LoVo (cell line): Measurements from ENCODE around the gene PUM1.

Experiments used
- DNase-seq: peaks from one replicate; pipeline ENCODE4 v3.0.0-alpha.2; 2016; ENCODE audit warnings: low spot score

The PUM1 gene

DNA sequence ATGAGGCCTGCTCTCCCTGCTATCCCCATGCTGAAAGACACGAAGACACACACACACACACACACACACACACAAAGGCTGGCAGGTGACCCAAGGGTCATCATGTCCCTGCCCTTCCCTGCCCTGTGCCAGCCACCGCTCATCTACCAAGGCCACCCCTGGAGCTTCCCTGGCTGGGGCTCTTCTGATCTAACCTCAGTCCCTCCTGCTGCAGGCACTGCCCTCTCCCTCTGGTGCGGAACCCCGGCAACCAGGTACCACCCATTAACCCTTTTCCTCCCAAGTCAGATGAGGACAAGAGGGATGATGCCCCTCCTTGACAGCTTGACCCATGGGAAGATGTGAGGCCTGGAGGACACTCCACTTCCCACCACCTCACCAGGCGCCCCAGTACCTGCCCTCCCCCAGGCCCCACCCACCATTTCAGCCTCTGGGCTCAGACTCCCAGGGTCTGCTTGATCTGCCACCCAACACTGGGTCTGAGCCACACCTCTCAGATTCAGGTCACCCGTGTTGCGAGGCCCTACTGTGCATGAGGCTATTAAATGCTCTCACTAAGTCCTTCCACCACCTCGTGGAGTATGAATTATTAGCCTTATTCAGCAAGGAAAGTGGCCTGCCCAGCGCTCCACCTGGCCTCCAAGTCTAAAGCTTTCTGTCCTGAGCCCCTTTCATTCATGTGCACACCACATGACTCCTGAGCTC is 159.4 kb downstream of the PUM1 start:
- no peak for DNase-seq

- no peak for DNase-seq
These were observed 160.1 kb downstream of the PUM1 start for GRCh38 chr1:30905403-30905802.

DNA sequence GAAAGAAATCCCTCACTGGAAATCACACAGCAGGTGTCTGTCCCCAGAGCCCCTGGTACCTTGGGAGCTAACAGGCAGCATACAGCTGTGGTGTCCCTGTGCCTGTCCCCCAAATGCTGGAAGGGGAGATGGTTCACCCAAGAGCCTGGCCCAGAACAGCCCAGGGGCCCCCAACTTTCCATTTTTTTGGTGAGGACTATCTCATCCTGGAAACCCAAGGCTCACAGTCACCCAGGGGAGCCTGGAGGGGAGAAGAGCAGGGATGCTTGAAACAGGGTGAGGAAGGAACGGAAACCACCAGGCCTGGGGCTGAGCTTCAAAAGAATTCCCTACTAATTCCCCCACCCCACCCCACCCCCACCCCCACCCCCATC is 160.6 kb downstream of the PUM1 start:
- DNase-seq = no peak

DNA sequence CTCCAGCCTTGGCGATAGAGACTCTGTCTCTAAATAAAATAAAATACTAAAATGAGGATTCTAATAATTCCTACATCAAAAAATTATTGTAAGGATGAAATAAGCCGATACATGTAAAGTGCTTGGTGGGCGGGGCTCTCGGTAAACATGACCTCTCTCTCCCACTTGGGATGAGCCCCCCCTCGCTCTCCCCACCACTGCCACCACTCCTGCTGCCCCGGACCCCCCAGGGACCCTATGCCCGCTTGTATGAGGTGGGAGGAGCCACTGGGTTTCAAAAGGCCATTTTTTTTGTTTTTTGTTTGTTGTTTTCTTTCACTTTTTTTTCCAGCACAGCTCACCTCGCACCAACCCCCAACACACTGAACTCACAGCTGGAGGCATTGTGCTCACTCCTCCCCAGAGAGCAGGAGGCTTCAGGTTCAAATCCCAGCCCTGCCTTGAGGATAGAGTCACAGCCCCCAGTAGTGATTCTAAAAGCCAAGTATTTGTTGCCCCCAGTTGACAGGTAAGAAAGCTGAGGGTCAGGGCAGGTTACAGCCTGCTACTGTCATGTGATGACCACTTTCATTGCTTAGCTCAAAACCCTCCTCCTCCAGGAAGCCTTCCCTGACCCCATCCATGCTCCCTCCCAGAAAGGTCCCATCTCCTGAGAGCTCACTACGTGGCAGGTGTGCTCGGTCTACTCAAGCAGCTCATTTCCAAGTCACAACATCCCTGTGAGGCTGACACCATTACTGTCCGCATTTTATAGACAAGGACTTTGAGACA is 161.1 kb downstream of the PUM1 start:
- DNase-seq = no peak

DNA sequence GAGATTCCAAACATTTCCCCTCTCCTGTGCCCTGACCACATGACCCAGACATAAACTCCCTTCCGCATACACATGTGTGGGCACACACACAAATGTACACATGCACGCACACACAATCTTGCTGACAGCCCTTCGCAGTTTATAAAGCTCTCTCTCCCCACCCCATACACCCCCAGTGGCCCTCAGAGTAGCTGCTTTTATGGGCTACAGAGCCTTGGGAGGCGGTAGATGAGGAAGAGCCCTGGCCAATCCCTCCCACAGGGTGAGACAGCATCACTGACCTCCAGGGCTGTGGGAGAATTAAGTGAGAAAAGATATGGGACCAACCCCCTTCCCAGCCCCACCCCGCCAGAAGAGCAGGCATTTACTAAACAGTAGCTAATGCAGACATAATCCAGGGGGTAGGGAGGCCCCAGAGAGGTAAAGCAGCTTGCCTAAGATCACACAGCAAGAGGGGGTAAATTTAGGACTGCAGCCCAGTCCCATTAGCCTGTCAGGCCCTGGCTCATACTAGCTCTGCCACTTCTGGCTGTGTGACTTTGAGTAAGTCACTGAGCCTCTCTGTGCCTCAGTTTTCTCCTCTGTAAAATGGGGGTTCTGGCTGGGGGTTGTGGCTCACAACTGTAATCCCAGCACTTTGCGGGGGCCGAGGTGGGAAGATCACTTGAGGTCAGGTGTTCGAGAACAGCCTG is 162.0 kb downstream of the PUM1 start:
- no peak for DNase-seq

DNA sequence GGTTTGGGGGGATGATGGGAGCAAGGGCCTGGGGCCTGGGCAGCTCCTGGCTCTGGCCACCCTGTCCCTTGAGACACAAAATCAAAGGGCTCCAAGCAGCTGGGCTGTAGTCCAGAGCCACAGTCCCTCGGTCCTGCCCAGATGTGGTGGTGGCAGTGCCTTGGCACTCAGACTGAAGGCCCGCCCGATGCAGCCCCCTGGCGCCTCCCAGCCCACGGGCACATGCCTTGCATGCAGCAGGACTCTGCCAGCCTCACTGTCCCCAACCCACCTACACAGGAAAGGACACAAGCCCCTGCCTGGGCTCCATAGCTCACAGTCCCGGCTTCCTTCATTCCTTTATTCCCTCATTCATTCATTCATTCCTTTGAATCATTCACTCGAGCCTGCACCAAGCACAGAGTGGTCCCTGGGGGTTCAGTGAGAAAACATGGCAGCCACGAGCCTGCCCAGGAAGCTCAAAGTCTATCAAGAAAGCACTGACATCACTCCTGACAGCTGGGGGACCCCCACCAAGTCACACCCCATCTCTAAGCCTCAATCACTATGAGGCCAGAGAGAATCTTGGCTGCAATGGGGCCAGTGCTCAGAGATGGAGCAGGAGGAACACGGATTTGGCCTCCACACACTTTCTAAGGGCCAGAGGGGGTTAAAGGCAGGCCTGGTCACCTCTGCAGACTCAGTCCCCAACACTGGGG is 162.8 kb downstream of the PUM1 start:
- no peak for DNase-seq

DNA sequence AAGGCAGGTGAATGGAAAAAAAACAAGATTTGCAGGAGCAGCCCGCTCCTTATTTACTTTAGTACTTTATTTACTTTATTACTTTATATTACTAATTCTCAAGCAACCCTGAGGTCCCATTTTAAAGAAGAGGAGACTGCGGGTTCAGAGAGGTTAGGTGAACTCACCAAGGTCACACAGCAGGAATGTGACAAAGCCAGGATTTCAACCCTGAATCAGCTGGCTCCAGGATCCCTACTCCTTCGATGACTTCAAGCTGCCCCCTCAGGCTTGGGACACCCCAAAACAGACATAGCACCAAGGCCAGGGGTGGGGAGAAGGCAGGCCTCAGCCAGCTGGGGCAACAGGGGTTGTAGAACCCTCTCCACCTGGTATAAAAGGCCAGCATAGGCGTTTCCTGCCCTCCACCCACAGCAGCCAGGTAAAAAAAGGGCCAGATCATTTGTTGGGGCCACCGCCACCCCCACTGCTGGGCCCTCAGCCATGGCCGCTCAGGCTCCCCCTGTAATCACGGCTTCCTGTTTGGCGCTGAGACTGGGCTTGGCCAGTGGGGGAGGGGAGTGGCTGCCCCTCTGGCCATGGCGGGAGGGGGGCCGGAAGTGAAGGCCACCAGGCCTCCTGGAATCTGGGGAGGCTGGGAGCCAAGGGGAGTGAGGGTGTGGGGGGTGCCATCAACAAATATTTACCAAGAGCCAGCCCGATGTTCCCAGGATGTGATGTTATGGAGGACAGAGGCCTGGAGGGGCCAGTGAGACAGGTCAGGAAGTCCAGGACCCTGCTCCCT is 163.5 kb downstream of the PUM1 start:
- DNase-seq = no peak

DNA sequence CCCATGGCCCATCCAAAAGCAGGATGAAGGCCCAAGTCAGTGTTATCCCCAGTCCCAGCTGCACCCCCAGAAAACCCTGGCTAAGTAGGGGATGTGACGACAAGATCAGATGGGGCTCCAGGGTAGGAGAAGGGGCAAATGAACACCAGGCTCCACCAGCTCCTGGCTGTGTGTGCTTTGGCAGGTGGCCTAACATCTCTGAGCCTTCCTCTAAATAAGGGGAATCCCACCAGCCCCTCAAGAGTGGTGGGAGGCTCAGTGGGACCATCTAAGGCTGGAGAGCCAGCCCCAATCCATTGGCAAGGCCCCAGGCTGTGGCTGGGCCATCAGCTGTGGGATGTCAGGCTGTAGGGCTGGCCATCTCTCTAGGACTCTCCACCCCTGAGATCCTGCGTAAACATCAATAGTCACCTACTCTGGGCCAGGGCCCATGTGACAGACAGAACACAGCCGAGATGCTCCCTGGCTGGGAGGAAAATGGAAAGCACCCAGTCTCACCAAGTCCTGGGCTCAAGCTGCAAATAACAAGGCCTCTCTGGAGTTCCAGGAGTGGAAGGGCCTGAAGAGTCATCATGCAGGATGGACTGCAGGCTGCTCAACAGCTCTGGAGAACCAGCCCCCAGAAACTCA is 164.5 kb downstream of the PUM1 start:
- DNase-seq = no peak

GRCh38 chr1:30900486-30900885 is 165.0 kb downstream of the PUM1 start:
- no peak for DNase-seq

GRCh38 chr1:30899577-30900389 is 165.7 kb downstream of the PUM1 start:
- no peak for DNase-seq

DNA sequence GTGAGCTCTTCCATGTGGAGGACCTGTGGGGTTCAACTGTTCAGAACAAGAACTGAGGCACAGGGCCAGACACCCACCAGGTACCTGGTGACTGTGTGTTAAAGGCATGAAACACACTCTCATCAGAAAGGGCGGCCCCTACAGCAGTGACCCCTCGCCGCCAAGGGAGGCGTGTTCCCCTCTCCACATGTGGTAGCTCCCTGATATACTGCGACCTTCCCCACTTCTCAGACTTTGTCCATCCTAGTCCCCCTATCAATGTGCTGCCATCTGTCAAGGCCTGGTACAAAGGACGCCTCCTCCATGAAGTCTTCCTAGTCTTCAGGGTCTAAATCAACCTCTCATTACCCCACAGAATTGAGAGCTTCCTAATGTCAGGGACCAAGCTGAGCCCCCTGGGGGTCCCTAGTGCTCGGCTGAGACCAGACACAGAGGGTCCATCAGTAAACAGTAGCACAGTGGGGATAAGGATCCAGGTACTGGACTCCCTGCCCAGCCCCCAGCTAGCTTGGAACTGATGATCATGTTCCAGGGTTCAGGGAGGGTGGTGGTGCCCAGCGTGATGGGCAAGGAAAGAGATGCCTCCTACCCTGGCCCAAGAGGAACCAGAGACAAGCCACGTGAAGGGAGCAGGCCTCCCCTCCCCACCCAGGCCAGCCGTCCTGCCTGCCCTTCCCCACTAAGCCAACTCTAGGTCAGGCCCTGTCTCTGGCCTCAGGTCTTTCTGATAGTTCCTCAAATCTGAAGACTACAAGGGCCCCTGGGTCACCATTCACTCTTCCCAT is 167.3 kb downstream of the PUM1 start:
- no peak for DNase-seq

- no peak for DNase-seq
These were observed 168.6 kb downstream of the PUM1 start for GRCh38 chr1:30896905-30897304.

GRCh38 chr1:30895944-30896660 is 169.4 kb downstream of the PUM1 start:
- DNase-seq = no peak

DNA sequence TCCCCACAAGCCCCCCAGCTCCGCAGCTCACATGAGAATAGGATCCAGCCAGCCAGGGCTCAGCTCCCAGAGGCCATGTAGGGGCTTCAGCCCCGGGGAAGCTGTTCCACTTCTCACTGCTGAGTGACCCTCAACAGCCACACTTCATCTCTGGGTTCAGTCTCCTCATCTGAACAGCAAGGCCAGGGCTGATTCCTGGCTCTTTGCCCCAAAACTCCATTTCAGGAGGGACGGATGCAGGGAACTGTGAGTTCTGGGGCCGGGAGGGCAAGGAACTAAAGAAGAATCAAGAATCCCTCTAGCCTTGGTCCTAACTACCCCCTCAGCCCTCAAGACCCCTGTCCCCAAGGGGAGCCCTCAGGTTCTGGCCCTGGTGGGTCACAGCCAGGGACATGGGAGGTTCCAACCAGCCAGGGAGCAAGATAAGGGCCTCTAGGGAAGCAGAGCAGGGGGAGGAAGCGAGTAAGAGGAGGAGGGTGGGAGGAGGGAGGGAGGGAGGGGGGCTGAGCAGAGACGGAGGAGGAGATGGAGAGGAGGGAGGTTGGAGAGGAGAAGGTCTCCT is 170.1 kb downstream of the PUM1 start:
- no peak for DNase-seq

DNA sequence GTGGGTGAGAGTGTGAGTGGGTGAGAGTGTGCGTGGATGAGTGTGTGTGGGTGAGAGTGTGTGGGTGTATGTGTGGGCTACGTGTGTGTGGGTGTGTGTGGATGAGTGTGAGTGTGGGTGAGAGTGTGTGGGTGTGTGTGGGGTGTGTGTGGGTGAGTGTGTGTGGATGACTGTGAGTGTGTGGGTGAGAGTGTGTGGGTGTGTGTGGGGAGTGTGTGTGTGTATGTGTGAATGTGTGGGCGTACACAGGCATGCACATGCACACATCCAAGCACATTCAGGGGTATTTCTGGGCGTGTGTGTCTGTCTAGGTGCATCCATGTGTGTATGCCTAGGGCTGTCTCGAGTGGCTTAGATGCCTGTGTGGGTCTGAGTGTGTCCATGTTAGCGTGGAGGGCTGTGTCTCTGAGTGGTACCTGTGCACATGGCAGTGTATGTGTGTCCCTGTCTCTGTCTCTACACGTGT is 171.0 kb downstream of the PUM1 start:
- DNase-seq = no peak

- DNase-seq = no peak
These were observed 171.6 kb downstream of the PUM1 start for GRCh38 chr1:30893776-30894507.

GRCh38 chr1:30892671-30893073 is 172.8 kb downstream of the PUM1 start:
- peak; percentile 7 for DNase-seq

DNA sequence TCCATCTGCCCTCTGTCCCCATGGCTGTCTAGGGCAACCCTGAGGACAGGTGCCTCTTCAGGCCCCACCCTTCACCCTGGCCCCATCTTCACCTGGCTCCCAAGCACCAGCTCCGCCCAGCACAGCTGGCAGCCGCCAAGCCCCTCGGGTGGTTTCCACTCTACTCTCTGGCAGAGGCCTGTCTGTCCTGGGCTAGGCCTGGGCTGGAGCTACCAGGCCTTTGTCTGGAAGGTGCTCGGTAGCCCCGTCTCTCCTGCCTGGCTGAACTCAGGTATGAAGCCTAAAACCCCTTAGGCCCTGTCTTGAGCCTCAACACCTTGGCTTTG is 174.3 kb downstream of the PUM1 start:
- DNase-seq = no peak
